ENCODE measurements around the gene TFDP2.

DNA sequence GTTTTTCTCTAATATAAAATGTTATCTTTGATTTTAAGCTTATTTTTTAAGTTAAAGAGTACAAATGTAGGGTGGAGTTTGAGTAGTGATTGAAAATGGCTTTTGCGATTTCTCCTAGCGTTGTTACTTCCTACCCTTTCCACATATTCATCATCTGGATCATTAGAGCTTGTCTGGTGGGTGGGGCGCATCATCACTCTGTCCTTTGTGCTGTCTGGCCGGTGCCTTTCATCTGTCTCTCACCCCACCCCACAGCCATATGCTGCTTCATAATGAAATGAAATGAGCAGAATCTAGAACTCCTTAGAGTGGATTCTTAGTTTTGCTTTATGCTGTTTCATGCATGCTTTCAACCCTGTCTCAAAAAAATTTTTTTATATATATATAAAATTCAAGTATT, 228.6 kb downstream of the TFDP2 start:
- no peak for TF ChIP-seq POLR2A (IDR thresholded peaks at IDR 0.05)
- TF ChIP-seq, protein P1, sequence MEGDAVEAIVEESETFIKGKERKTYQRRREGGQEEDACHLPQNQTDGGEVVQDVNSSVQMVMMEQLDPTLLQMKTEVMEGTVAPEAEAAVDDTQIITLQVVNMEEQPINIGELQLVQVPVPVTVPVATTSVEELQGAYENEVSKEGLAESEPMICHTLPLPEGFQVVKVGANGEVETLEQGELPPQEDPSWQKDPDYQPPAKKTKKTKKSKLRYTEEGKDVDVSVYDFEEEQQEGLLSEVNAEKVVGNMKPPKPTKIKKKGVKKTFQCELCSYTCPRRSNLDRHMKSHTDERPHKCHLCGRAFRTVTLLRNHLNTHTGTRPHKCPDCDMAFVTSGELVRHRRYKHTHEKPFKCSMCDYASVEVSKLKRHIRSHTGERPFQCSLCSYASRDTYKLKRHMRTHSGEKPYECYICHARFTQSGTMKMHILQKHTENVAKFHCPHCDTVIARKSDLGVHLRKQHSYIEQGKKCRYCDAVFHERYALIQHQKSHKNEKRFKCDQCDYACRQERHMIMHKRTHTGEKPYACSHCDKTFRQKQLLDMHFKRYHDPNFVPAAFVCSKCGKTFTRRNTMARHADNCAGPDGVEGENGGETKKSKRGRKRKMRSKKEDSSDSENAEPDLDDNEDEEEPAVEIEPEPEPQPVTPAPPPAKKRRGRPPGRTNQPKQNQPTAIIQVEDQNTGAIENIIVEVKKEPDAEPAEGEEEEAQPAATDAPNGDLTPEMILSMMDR (IDR thresholded peaks at IDR 0.05) = no peak

Measured in suprapubic skin (tissue), 3 donors.